Measurements from ENCODE around the gene PRKD1.

PRKD1 gene

DNA sequence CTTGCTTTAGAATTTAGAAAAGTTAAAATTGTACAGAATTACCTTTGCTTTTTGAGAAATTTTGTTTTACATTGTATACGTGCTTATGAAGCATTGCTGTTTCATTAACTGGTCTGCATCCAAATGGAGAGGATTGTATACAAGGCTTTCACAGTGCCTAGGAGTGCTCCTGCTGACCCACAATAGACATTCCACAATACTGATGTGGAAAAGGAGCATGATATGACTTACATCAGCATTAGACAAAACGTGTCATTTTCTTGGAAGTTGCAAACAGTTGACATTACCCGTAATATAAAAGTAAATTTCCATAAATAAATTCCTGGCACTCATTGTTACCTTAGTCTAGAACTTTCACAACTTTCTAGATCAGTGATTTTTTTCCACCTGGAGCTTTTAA is 1.9 kb downstream of the PRKD1 start:
- Histone ChIP-seq H3K27me3 (ENCODE audit: insufficient read depth, low read length, poor library complexity, severe bottlenecking) (no peaks in the 10 kb centered on the region), H3K4me1 (ENCODE audit: insufficient read depth, low read length, poor library complexity, severe bottlenecking) (no peaks in the 10 kb centered on the region), H3K9me3 (ENCODE audit: insufficient read depth, low read depth, low read length) (no peaks in the 10 kb centered on the region), H3F3A (ENCODE audit: low read depth) (no peaks in the 10 kb centered on the region), H3K9ac (ENCODE audit: low read depth, low read length, poor library complexity, severe bottlenecking) (no peak overlapping the region), H2AFZ (ENCODE audit: low read length) (no peak overlapping the region), H3K4me3 (ENCODE audit: low read length, poor library complexity, severe bottlenecking) (no peak overlapping the region), H4K20me1 (ENCODE audit: insufficient read depth, low read length, poor library complexity, severe bottlenecking) (no peaks in the 10 kb centered on the region), H3K4me2 (ENCODE audit: low read depth, low read length, poor library complexity, severe bottlenecking) (no peak overlapping the region), H3K79me2 (ENCODE audit: insufficient read depth, low read length) (no peaks in the 10 kb centered on the region), H3K36me3 (ENCODE audit: insufficient read depth, low read length) (no peaks in the 10 kb centered on the region), H3K9me2 (replicated peaks; ENCODE audit: low read depth, low read length) (no peaks in the 10 kb centered on the region)
- no peak for TF ChIP-seq EZH2phosphoT487 (IDR thresholded peaks at IDR 0.05; ENCODE audit: borderline replicate concordance)
- TF ChIP-seq, protein P1, sequence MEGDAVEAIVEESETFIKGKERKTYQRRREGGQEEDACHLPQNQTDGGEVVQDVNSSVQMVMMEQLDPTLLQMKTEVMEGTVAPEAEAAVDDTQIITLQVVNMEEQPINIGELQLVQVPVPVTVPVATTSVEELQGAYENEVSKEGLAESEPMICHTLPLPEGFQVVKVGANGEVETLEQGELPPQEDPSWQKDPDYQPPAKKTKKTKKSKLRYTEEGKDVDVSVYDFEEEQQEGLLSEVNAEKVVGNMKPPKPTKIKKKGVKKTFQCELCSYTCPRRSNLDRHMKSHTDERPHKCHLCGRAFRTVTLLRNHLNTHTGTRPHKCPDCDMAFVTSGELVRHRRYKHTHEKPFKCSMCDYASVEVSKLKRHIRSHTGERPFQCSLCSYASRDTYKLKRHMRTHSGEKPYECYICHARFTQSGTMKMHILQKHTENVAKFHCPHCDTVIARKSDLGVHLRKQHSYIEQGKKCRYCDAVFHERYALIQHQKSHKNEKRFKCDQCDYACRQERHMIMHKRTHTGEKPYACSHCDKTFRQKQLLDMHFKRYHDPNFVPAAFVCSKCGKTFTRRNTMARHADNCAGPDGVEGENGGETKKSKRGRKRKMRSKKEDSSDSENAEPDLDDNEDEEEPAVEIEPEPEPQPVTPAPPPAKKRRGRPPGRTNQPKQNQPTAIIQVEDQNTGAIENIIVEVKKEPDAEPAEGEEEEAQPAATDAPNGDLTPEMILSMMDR (conservative IDR thresholded peaks at IDR 0.05; ENCODE audit: low read length), result no peak

DNA sequence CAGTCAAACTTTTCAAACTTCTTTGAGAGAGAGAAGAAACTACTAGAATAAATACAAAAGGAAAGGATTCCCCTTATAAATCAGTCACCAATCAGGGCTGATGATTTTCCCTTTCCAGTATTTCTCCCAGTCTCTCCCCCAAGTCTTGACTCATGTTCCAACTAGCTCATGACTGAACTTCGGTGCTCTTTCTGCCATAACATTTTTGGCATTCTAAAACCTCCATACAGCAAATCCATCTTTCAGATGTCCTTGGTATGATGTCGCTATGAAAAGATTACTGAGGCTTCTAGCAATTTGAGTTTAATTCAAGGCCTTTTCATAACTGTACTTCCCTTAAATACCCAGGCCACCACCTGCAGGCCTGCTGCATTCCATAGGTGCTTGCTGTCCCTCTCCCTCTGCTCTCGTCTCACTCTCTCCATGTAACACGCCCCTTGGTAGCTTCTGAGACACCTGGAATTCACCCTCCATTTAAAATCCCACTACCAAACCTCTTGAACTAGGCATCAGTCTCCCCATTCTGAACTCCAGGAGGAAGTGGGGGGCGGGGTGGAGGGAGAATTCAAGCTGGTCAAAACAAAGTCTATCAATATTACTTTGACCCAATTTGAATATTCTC is 2.4 kb downstream of the PRKD1 start:
- no peaks in the 10 kb centered on the region for H3K36me3 ChIP-seq (ENCODE audit: insufficient read depth, low read length)
- no peak for TF ChIP-seq EZH2phosphoT487 (IDR thresholded peaks at IDR 0.05; ENCODE audit: borderline replicate concordance)
- TF ChIP-seq, protein P1 (conservative IDR thresholded peaks at IDR 0.05; ENCODE audit: low read length), result no peak
- H3K79me2 ChIP-seq (ENCODE audit: insufficient read depth, low read length), result no peaks in the 10 kb centered on the region
- no peaks in the 10 kb centered on the region for H3K4me1 ChIP-seq (ENCODE audit: insufficient read depth, low read length, poor library complexity, severe bottlenecking)
- no peaks in the 10 kb centered on the region for H3K9me3 ChIP-seq (ENCODE audit: insufficient read depth, low read depth, low read length)
- H3F3A ChIP-seq (ENCODE audit: low read depth), result no peaks in the 10 kb centered on the region
- H3K4me2 ChIP-seq (ENCODE audit: low read depth, low read length, poor library complexity, severe bottlenecking), result no peak overlapping the region
- no peaks in the 10 kb centered on the region for H3K27me3 ChIP-seq (ENCODE audit: insufficient read depth, low read length, poor library complexity, severe bottlenecking)
- no peak overlapping the region for H2AFZ ChIP-seq (ENCODE audit: low read length)
- H3K9ac ChIP-seq (ENCODE audit: low read depth, low read length, poor library complexity, severe bottlenecking), result no peak overlapping the region
- no peaks in the 10 kb centered on the region for H4K20me1 ChIP-seq (ENCODE audit: insufficient read depth, low read length, poor library complexity, severe bottlenecking)
- no peak overlapping the region for H3K4me3 ChIP-seq (ENCODE audit: low read length, poor library complexity, severe bottlenecking)
- H3K9me2 ChIP-seq (replicated peaks; ENCODE audit: low read depth, low read length), result no peaks in the 10 kb centered on the region

DNA sequence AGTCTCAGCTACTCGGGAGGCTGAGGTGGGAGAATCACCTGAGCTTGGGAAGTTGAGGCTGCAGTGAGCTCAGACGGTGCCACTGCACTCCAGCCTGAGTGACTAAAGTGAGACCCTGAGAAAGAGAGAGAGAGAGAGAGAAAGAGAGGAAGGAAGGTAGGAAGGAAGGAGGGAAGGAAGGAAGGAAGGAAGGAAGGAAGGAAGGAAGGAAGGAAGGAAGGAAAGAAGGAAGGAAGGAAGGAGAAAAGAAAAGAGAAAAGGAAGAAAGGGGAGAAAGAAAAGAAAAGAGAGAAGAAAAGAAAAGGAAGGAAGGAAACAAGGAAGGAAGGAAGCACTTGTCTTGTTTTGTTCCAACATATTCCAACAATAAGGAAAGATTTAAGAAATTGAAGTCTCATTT is 7.8 kb downstream of the PRKD1 start:
- TF ChIP-seq, protein P1 (conservative IDR thresholded peaks at IDR 0.05; ENCODE audit: low read length), result no peak
- TF ChIP-seq EZH2phosphoT487 (IDR thresholded peaks at IDR 0.05; ENCODE audit: borderline replicate concordance), result no peak
- Histone ChIP-seq H2AFZ (ENCODE audit: low read length) (no peak overlapping the region), H3K79me2 (ENCODE audit: insufficient read depth, low read length) (no peaks in the 10 kb centered on the region), H3K36me3 (ENCODE audit: insufficient read depth, low read length) (no peaks in the 10 kb centered on the region), H3K4me2 (ENCODE audit: low read depth, low read length, poor library complexity, severe bottlenecking) (no peak overlapping the region), H4K20me1 (ENCODE audit: insufficient read depth, low read length, poor library complexity, severe bottlenecking) (no peaks in the 10 kb centered on the region), H3K9me2 (replicated peaks; ENCODE audit: low read depth, low read length) (no peaks in the 10 kb centered on the region), H3K9ac (ENCODE audit: low read depth, low read length, poor library complexity, severe bottlenecking) (no peak overlapping the region), H3K9me3 (ENCODE audit: insufficient read depth, low read depth, low read length) (no peaks in the 10 kb centered on the region), H3K4me1 (ENCODE audit: insufficient read depth, low read length, poor library complexity, severe bottlenecking) (no peaks in the 10 kb centered on the region), H3K27me3 (ENCODE audit: insufficient read depth, low read length, poor library complexity, severe bottlenecking) (no peaks in the 10 kb centered on the region), H3K4me3 (ENCODE audit: low read length, poor library complexity, severe bottlenecking) (no peak overlapping the region), H3F3A (ENCODE audit: low read depth) (no peaks in the 10 kb centered on the region)
